SU-DHL-6 (cell line): ENCODE measurements around the gene ANKRD33B.

Source experiments
- H2AFZ ChIP-seq: fragments of 200-600 bp; sonication (generic); 2 replicates; pipeline ENCODE4 v1.6.1; 2014; ENCODE audit warnings: low read depth, mild to moderate bottlenecking, moderate library complexity, mixed read lengths, antibody characterized with exemption, low read length; ENCODE audit not compliant: severe bottlenecking
- H3F3A ChIP-seq: fragments of 200-600 bp; shearing (Covaris generic); 2 replicates; pipeline ENCODE4 v1.6.0; 2016; ENCODE audit warnings: antibody characterized with exemption, mild to moderate bottlenecking; ENCODE audit not compliant: insufficient read depth
- H3K27ac ChIP-seq: fragments of 200-600 bp; sonication (generic); 2 replicates; pipeline ENCODE4 v1.5.1; 2016; ENCODE audit warnings: low read depth, mild to moderate bottlenecking, low read length, moderate library complexity, mixed read lengths
- H3K27me3 ChIP-seq: fragments of 200-600 bp; sonication (generic), shearing (Covaris generic); 2 replicates; pipeline ENCODE4 v1.6.0; 2014; ENCODE audit warnings: mild to moderate bottlenecking, low read length
- H3K36me3 ChIP-seq: fragments of 200-600 bp; sonication (generic); 2 replicates; pipeline ENCODE4 v1.6.1; 2014; ENCODE audit warnings: mild to moderate bottlenecking, low read length, mixed read lengths
- H3K4me2 ChIP-seq: fragments of 300-600, 200-600 bp; shearing (Covaris generic), sonication (generic); 2 replicates; pipeline ENCODE4 v1.6.0; 2014; ENCODE audit warnings: low read length, low read depth, mild to moderate bottlenecking; ENCODE audit not compliant: poor library complexity, severe bottlenecking
- H3K4me3 ChIP-seq: fragments of 200-600 bp; sonication (generic); 2 replicates; pipeline ENCODE4 v1.5.1; 2014; ENCODE audit warnings: antibody characterized with exemption, low read length, mild to moderate bottlenecking, mixed read lengths; ENCODE audit not compliant: insufficient read depth, poor library complexity, severe bottlenecking
- H3K79me2 ChIP-seq: fragments of 200-600 bp; sonication (generic); 2 replicates; pipeline ENCODE4 v1.6.1; 2014; ENCODE audit warnings: mild to moderate bottlenecking, low read length, moderate library complexity; ENCODE audit not compliant: insufficient read depth
- H3K9ac ChIP-seq: fragments of 200-600 bp; sonication (generic); 2 replicates; pipeline ENCODE4 v1.7.0; 2014; ENCODE audit warnings: mild to moderate bottlenecking, low read length
- H3K9me2 ChIP-seq: fragments of 200-600 bp; sonication (generic); replicated peaks from 2 replicates; pipeline ENCODE4 v1.6.1; 2014; ENCODE audit warnings: low read length; ENCODE audit not compliant: insufficient read depth
- H3K9me3 ChIP-seq: fragments of 200-600 bp; sonication (generic); 2 replicates; pipeline ENCODE4 v1.6.1; 2014; ENCODE audit warnings: low read length, mixed read lengths; ENCODE audit not compliant: insufficient read depth
- H4K20me1 ChIP-seq: fragments of 200-600 bp; sonication (generic); 2 replicates; pipeline ENCODE4 v1.6.1; 2014; ENCODE audit warnings: low read depth, mild to moderate bottlenecking, antibody characterized with exemption, low read length, moderate library complexity, mixed read lengths
- EZH2phosphoT487 ChIP-seq: fragments of 200-600 bp; sonication (generic), shearing (Covaris generic); conservative IDR thresholded peaks from 2 replicates; pipeline ENCODE4 v1.6.1; 2018; ENCODE audit warnings: mild to moderate bottlenecking, antibody characterized with exemption, low read length, moderate library complexity, mixed read lengths
- TF ChIP-seq, protein P1 (sequence below): fragments of 200-600 bp; sonication (generic); IDR thresholded peaks from one replicate; pipeline ENCODE4 v1.5.1; 2017; ENCODE audit warnings: antibody characterized with exemption, mild to moderate bottlenecking, low read length, moderate library complexity; ENCODE audit not compliant: insufficient read depth, poor library complexity, severe bottlenecking

ANKRD33B gene

DNA sequence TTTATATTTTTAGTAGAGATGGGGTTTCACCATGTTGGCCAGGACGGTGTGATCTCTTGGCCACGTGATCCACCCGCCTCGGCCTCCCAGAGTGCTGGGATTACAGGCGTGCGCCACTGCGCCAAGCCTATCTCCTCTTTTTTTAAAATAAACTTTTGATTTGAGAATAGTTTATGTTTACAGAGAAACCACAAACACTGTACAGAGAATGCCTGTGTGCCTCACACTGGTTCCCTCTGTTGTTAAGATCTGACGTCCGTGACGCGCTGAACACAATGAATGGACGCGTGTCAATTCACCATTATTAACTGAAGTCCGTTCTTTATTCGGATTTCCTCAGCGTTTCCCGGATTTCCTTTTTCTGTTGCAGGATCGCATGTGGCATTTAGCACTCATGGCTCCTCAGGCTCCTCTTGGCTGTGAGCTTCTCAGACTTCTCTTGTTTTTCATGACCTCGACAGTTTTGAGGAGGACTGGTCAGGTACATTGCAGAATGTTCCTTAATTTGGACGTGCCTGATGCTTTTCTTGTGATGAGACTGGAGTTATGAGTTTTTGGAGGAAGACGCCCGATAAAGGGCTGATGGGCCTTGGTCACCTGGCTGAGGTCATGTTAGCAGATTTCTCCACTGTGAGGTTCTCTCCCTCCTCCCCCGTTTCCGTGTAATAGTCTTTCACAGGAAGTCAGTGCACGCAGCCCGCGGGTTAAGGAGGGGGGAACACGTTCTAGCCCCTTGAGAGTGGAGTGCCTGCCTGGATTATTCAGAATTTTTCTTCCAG is 69.6 kb downstream of the ANKRD33B start:
- H3K9ac ChIP-seq = peak overlapping the region; percentile 2; the same call in 1 of the 2 replicates
- peaks cover 48% of the 10 kb centered on the region for H3K79me2 ChIP-seq
- H3K4me3 ChIP-seq = no peak overlapping the region
- H3K27ac ChIP-seq = peak overlapping the region; percentile 57
- H3K9me2 ChIP-seq = no peaks in the 10 kb centered on the region
- H3K27me3 ChIP-seq = no peaks in the 10 kb centered on the region
- peaks cover 16% of the 10 kb centered on the region for H3F3A ChIP-seq
- no peaks in the 10 kb centered on the region for H3K36me3 ChIP-seq
- TF ChIP-seq, protein P1, sequence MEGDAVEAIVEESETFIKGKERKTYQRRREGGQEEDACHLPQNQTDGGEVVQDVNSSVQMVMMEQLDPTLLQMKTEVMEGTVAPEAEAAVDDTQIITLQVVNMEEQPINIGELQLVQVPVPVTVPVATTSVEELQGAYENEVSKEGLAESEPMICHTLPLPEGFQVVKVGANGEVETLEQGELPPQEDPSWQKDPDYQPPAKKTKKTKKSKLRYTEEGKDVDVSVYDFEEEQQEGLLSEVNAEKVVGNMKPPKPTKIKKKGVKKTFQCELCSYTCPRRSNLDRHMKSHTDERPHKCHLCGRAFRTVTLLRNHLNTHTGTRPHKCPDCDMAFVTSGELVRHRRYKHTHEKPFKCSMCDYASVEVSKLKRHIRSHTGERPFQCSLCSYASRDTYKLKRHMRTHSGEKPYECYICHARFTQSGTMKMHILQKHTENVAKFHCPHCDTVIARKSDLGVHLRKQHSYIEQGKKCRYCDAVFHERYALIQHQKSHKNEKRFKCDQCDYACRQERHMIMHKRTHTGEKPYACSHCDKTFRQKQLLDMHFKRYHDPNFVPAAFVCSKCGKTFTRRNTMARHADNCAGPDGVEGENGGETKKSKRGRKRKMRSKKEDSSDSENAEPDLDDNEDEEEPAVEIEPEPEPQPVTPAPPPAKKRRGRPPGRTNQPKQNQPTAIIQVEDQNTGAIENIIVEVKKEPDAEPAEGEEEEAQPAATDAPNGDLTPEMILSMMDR = no peak
- no peak for TF ChIP-seq EZH2phosphoT487
- H3K9me3 ChIP-seq = no peaks in the 10 kb centered on the region
- H2AFZ ChIP-seq = no peak overlapping the region
- H3K4me2 ChIP-seq = peak overlapping the region; percentile 28
- H4K20me1 ChIP-seq = no peaks in the 10 kb centered on the region

DNA sequence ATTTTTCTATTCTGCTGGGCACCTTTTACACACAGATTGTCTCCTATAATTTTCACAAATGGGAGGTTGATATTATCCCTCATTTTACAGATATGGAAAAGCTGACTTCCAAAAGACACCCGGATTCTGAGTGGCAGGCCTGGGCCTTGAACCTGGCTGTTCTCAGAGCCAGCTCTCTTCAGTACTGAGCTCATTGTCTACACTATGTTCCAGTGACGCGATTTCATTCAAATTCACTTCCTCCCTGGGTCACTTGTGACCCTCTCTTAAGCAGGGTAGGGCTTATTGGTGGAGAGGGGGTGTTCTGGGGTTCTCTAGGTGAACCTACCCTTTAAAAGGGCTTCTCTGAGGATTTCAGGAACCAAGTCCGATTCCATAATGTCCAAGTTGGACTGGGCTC is 70.2 kb downstream of the ANKRD33B start:
- TF ChIP-seq, protein P1 = no peak
- no peak for TF ChIP-seq EZH2phosphoT487
- Histone ChIP-seq H4K20me1 (no peaks in the 10 kb centered on the region), H3K27me3 (no peaks in the 10 kb centered on the region), H3K4me3 (no peak overlapping the region), H3K36me3 (no peaks in the 10 kb centered on the region), H3K27ac (peak overlapping the region; percentile 57), H3K9me2 (no peaks in the 10 kb centered on the region), H3F3A (peaks cover 16% of the 10 kb centered on the region), H3K9ac (peak overlapping the region; percentile 2; the same call in 1 of the 2 replicates), H3K4me2 (peak overlapping the region; percentile 28), H3K9me3 (no peaks in the 10 kb centered on the region), H3K79me2 (peaks cover 45% of the 10 kb centered on the region; the same call in 1 of the 2 replicates), H2AFZ (no peak overlapping the region)

DNA sequence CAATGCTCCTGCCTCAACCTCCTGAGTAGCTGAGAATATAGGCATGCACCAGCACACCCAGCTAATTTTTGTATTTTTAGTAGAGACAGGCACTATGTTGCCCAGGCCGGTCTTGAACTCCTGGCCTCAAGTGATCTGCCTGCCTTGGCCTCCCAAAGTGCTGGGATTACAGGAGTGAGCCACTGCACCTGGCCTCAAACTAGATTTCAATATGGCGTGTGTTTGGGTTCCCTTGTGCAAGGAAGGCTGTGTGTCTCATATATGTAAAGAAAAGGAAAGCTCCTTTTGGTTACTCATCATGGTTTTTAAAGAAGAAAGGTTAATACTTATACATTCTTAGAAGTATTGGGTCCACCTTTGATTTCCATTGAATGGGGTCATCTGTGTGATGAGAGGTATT is 70.7 kb downstream of the ANKRD33B start:
- Histone ChIP-seq H3F3A (peaks cover 16% of the 10 kb centered on the region), H3K36me3 (no peaks in the 10 kb centered on the region), H3K9me3 (no peaks in the 10 kb centered on the region), H3K9me2 (no peaks in the 10 kb centered on the region), H2AFZ (no peak overlapping the region), H3K27ac (peak overlapping the region; percentile 57), H3K9ac (no peak overlapping the region), H3K27me3 (no peaks in the 10 kb centered on the region), H3K4me2 (peak overlapping the region; percentile 18), H3K79me2 (peaks cover 40% of the 10 kb centered on the region; the same call in 1 of the 2 replicates), H4K20me1 (no peaks in the 10 kb centered on the region), H3K4me3 (no peak overlapping the region)
- no peak for TF ChIP-seq EZH2phosphoT487
- TF ChIP-seq, protein P1 = no peak
